Activated CD4-positive, alpha-beta T cell treated with anti-CD3 and anti-CD28 coated beads, Interleukin-2, amount 50 U/mL, for 1 hour (primary cell): Measurements from ENCODE around the gene ABR.
"Not testable (repeated sequence)": the region's sequence is repeated elsewhere in the genome, so short reads cannot be mapped to it uniquely, and the experiment has no call there.

Source experiments
- DNase-seq: peaks from one replicate; pipeline ENCODE4 v3.0.0-alpha.2; 2020

The ABR gene

DNA sequence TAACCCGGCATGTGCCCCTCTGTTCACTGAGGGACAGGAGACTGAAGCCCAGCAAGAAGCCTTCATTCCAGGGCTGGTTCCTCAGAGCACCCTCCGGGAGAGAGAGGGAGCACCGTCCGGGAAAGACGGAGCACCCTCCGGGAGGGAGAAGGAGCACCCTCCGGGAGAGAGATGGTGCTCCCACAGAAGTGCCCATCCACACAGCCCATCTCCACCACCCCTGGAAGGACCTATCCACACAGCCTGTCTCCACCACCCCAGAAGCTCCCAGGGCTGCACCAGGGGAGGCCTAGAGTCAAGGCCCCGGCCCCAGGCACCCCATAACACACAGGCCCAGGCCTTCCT, 88.6 kb downstream of the ABR start:
- no peak for DNase-seq

DNA sequence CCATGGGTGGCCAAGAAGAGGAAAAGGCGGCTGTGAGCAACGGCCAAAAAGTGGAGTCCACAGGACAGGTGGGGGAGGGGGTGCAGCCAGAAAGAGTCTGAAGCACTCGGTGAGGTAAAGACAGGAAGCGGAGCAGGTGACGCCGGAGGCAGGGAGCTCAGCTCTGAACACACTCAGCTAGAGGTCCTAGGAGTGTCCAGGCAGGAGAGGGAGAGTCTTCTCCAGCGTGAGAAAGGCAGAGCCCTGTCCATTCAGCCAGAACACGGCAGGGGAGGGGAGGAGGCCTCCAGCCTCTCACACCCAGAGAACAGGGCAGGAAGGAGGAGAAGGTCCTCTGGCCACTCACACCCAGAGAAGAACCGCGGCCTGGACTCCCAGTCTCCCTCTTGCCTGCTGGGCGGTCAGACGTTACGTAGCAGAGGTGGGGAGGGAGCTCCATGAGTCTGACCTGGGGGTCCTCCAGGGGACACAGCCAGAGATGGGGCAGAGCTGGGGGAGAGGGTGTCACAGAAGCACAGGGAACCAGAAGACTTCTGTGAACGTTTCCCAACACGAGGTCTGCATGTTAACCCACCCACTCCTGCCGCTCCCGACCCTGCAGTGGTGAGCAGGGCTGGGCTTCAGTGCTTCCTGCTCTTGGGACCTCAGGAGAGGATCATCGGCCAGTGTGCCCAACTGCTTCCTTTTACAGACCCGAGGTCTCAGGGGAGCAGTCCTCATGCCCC, 89.2 kb downstream of the ABR start:
- no peak for DNase-seq

DNA sequence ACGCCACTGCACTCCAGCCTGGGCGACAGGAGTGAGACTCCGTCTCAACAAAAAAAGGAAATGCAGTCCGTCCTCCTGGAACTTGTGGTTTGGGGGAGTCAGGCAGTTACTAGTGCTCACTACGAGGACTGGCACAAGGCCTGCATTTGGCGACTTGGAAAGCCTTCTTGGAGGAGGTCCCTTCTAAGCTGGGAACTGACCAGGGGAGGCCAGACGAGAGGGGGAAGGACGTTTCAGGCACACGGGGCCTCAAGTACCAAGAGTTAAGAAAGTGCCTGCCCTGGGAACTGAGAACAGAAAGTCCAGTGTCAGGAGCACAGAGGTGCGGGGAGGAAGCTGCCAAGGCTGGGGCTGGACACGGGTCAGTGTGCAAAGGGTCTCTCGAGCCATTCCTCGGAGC, 89.9 kb downstream of the ABR start:
- no peak for DNase-seq

DNA sequence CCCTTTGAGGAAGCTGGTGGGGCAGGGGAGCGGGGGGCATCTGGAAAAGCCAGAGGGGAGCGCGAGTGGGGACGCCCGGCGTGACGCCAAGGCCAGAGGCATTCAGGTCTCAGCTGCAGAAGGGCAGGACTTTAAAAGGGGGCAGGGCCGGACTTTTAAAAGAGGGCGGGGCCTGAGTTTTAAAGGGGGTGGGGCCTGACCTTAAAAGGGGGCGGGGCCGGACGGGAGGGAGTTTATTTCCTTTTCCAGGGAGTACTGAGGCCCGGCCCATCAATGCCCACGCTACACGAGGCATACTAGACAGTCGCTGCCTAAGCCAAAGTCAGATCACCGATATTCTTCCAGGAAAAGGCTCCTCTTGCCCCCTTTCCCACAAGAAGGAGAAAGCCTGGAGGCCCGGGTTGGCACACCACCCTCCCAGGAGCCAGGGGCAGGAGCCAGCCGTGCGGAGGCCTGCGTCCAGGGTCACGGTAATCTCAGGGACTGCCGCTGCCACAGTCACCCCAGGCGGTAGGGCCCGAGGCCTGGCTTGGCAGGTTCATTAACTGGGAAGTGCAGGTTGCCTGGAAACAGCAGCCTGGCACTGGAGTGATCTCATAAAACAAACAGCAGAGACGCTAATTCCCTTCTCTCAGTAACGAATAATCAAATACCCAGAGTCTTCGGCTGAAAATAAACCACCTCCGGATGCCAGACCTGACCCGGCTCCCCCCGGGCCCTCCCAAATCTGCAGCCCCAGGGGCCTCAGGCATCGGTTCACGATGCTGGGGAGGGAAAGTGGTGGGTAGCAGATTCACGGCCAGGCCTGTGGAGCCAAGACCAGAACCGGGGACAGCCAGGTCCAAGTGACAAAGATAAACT, 92.2 kb downstream of the ABR start:
- DNase-seq, result no peak

DNA sequence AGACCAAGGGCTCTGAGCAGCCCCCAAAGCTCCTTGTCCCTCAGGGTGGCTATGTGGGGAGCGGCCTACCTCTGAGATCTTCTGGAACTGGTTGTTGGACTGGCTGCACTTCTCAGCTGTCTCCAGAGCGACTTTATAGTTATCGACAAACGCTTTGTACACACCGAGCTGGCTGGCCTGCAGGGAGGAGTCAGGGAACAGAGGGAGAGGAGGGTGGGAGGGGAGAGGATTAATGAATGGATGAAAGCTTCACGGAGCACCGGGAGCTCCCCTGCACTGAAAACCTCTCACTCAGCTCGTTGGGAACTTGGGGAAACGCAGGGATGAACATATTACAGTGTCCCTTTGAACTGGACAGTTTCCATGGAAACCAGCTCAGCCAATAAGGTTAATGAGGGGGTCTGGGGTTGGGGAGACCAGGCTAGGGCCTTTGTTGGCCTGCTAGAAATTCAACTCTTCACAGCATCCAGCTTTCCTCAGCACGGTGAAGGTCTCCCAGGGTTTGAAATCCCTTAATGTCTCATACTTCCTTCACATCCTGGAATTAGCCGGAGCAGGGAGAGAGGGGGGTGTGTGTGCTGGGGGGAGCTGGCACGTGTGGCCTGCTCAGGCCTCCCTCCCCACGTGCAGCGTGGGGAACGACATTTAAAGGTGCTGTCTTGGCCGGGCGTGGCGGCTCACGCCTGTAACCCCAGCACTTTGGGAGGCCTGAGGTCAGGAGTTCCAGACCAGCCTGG, 96.2 kb downstream of the ABR start:
- DNase-seq, result no peak

DNA sequence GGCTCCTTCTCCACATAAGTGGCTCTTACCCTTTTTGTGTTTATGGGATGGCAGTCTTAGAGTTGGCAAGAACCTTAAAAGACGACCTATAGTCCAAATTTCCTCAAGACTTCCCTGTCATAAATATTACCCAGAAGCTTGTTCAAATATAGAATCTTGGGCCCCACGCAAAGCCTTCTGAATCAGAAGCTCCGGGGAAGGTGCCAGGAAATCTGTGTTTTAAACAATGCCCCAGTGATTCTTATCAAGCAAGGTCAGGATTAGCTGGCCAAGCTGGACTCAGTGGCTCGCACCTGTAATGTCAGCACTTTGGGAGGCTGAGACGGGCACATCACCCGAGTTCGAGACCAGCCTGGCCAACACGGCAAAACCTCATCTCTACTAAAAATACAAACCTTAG, 97.2 kb downstream of the ABR start:
- DNase-seq, result no peak

DNA sequence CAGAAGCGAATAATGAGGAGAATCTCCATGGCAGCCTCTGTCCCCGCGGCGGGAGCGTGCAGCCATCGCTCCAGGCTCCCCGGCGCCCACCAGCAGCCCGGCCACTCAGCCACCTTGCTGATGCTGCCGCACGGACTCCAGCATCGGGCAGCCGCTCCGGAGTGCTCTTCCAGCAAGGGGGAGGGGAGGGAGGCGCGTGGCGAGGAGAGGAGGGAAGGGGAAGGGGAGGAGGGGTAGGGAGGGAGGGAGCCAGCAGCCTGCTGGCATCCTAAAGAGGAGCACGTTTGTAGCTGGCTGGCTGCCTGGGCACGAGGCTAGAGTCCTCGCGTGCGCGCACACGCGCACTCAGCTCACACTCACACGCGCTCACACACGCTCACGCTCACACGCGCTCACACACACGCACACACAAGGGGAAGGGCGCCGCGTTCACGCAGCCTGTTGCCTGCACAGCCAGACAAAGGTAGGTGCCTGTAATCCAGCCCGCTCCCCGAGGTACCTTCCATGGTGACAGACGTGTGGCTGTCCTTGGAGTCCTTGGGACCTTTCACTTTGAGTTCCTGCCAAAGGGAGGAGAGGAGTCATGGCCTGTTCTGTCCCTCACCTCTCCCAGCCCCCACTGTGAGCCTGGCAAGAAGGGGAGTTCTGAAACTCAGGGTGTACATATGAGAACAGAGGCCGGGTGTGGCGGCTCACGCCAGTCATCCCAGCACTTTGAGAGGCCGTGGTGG, 100.8 kb downstream of the ABR start:
- no peak for DNase-seq

DNA sequence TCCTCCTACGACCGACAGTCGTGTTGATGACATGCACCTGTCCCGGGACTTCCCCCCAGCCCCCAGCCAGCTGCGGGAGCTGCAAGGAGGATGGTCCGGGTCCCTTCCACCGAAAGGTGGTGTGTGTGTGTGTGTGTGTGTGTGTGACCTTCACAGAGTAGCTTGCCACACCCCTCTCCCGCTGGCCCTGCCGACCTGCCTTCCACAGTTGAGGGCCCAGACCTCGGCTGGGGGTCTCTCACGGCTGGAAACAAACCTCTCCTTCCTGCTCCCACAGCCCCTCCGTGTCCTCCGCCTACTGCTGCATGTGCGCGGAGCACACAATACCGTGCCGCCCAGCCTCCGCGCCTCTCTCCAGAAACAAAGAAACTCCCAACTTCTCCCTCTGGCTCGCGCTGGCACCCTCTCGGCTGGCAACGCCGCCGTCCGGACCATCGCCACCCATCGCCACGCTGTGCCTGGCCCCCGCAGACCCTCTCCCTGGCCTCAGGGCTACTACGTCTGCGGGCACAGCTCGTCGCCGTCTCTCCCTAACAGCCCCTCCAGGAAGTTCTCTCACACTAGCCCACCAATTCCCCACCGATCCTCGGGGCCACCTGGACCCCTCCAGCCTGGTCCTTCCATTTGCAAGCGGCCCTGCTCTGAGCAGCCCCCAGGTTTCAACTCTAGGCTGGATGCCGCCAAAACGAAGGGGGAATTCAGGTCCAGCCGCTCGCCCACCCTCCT, 101.6 kb downstream of the ABR start:
- DNase-seq, result no peak

DNA sequence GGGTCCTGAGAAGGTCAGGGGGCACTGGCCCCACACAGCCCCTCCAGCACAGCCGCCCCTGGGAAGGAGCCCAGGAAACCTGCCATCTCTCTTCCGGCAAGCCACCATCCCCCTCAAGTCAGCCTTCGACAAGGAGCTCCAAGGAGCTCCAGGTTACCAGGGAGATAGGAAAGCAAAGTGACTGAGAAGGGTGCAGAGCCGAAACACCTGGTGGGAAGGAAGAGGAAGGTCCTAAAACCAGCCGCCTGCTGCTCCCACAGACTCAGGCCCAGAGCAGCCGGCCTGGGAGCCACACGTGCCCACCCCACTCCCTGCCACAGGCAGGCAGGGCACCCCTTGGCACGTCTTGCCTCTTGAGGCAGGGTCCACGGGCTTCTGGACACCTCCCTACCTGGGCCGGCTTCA, 102.2 kb downstream of the ABR start:
- no peak for DNase-seq

DNA sequence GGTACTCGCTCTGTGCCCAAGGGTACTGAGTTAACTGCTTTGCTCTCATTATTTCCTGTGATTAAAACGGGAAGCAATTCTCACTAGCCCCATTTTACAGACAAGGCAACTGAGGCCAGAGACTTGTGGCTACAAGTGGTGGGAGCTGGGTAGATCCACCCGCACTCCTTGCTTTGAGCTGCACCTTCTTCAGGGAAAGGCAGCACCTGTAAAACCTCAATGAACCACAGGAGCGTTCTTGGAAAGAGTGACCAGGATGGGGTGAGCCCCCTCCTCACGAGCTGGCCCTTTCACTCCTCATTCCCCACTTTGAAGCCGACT, 102.8 kb downstream of the ABR start:
- no peak for DNase-seq

DNA sequence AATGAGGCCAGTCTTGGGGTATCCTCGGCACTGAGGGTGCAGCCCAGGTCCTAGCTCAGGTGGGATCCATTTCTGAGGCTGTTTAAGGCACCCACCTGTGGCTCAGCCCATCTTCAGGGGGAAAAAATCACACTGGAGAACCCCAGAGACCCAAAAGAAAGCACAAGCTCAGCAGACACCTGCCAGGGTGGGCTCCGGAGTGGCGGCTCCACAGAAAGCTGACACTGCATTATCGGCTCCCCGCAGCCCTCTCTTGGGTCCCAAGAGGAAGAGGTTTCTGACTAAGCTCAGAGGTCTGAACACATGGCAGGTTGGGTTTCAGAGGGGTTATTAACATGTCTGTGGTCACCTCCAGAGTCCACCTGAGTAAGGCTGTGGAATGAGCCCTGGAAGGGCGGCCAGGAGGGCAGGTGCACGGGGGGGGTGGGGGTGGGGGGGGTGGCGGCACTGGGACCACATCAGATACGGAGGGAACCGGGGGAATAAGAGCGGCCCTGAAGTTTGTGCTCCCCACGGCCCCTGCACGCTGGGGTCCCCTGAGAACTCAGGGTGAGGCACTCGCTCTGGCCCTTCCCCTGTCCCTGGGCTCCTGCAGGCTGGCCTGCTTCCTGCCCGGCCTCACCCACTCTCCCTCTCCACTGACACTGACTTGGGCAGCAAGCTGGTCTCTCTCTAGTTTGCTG, 103.3 kb downstream of the ABR start:
- no peak for DNase-seq

DNA sequence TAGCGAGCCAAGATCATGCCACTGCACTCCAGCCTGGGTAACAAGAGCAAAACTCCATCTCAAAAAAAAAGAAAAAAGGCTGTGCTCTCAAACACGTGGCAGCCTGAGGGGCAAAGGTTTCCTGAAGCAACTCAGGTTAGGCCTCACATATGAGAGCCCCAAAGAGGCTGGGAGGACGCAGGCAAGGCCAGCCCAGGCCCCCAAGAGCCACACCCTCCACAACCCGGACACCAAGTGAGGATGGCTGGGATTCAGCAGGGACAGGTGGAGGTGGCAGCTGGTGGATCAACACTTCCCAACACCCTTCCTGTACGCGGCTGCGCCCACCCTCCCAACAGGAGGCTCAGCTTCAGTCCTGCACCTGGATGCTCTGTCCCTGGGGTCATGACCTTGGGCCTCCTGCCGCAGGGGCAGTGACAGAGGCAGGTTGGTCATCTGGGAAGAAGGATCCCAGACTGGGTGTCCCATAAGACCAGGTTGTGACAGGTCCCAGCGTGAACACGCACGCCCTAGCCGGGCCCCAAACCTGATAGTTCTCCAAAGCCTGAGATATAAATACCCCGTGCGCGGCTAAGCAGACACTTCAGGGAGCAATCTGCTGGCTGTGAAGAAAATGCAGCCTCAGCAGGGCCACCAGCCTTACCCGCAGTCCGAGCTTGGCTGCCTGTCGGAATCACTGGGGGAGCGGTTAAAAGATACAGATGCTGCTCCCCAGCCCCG, 104.7 kb downstream of the ABR start:
- DNase-seq, result no peak

DNA sequence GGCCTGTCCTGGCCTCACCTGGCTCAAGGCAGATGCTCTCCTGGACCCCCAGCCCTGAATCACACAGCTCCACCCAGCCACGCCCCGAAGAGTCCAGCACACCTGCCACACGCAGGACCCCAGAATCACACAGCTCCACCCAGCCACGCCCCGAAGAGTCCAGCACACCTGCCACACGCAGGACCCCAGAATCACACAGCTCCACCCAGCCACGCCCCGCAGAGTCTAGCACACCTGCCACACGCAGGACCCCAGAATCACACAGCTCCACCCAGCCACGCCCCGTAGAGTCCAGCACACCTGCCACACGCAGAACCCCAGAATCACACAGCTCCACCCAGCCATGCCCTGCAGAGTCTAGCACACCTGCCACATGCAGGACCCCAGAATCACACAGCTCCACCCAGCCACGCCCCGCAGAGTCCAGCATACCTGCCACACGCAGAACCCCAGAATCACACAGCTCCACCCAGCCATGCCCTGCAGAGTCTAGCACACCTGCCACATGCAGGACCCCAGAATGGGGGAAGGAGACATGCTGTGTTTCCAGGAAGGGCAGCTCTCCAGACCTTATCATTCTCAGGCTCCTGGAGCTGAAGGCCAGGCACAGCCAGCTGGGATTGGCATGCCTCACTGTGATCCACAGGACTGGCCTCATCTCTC, 105.7 kb downstream of the ABR start:
- DNase-seq, result not testable (repeated sequence)

DNA sequence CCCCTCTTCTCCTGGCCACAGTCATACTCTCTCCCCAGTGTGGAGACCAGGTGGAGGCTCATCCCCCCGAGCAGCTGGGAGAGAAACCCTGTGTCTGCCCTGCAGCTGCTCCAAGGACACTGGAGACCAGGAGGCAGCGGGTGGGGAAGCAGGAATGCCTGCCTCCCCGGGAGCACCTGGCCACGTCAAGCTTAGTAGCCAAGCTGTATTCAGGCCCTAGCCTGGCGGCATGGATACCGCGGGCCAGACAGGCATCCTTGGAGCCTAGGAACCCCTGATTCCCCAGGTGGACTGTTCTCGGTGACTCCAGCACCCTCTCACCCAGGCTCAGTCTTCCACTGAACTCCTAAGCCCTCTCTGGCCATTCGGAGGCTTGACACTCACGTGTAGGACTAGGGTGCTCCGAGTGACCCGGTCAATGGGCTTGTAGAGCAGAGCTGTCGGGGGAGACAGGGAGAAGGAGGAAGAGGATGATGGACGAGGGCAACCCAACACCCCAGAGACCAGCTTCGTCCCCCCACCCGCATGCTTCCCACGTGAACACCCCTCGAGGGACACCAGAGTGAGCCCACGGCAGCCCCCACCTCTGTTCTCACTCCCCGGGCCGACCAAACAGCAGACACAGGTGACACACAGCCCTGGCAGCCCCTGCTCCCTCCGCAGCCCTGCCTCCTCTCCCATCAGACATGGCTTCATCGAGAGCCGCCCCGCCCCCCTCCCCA, 106.4 kb downstream of the ABR start:
- DNase-seq, result no peak

DNA sequence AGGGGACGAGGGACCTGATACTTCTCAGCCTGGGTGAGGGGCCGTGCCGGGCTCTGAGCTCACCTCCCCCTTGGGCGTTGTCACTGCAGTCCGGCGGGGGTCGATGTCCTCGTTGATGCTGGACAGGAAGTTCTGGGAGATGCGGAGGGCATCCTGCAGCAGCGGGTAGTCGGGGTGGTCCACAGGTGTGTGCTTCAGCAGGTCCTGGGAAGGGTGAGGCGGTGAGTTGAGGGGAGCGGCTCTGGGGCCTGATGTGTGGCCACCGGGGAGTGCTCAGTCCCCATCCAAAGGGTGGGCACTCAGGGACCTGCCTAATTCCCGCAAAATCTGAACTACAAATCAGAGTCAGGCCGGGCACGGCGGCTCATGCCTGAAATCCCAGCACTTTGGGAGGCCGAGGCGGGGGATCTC, 107.2 kb downstream of the ABR start:
- DNase-seq, result no peak

DNA sequence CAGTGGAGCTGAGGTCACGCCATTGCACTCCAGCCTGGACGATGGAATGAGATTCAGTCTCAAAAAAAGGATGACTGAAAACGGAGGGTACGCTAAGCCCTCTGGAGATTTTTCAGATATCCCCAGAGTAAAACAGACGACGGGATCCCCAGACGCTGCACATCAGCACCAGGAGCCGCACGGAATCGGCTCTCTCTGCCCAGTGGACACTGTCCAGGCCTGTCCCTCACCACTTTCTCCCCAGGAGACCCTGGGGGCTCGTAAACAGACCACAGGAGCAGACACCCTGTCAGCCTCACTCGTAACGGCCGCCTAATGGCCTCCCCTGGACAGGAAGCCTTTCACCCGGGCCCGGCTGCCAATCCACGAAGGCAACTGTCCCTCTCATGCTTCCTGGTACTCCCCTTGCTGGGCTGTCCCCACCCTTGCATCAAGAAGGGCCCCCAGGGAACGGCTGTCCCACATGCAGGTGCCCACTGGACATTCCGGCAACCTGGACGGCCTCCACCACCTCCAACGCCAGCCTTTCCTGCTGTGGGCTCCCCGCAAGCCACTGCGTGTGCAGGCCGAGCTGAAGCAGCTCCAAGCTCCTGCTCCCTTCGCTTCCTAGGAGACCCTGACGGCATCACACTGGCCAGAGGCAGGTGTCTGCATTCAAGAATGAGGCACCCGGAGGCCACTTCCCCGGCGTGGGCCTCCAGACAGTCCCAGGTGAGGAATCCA, 108.5 kb downstream of the ABR start:
- no peak for DNase-seq

DNA sequence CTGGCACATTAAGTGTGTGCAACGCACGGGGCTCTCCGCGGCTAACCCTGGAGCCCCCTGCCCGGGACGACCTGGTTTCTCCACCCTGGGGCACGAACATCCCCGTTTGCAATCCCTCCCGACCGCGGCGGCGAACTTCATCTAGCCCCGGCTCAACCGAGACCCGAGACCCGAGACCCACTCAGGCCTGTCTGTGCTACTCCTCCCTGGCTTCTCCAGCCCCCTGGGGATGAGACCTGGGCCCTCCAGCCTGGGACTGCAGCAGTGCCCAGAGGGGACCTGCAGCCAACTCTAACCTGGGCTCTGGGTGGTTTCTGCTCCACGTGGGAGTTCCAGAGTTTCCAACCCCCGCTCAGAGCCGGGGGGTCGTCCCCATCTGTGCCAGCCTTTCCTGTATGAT, 109.4 kb downstream of the ABR start:
- DNase-seq, result no peak

DNA sequence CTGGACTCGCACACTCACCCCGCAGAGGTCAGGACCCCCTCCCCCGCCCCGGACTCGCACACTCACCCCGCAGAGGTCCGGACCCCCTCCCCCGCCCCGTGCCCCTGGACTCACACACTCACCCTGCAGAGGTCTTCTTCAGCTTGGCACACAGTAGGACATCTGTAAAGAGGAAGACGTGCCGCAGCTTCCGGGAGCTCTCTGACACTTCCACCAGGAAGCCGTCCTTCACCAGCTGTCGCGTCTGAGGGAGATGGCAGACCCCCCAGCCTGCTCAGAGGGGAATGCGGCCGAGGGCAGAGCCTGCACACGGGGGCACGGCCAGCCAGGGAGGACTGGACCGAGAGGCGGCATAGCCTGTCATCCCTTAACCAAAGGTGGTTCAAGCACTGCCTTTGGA, 109.9 kb downstream of the ABR start:
- DNase-seq, result no peak

DNA sequence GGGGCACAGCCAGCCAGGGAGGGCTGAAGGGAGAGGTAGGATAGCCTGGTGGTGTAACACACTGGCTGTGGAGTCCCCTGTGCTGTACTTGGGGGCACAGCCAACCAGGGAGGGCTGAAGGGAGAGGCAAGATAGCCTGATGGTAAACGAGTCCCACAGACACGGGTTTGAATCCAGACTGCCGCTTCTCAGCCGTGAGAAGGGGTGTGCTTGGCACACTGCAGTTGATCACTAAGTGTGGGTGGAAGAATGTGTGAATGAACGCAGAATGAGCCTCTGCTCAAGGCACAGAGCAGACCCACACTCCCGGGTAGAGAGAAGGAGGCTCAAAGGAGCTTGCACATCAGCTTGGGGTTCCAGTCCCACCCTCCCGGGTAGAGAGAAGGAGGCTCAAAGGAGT, 111.4 kb downstream of the ABR start:
- no peak for DNase-seq
